ENCODE results near the gene SLTM.
"Not testable (repeated sequence)": the region's sequence is repeated elsewhere in the genome, so short reads cannot be mapped to it uniquely, and the experiment has no call there.

Gene SLTM

DNA sequence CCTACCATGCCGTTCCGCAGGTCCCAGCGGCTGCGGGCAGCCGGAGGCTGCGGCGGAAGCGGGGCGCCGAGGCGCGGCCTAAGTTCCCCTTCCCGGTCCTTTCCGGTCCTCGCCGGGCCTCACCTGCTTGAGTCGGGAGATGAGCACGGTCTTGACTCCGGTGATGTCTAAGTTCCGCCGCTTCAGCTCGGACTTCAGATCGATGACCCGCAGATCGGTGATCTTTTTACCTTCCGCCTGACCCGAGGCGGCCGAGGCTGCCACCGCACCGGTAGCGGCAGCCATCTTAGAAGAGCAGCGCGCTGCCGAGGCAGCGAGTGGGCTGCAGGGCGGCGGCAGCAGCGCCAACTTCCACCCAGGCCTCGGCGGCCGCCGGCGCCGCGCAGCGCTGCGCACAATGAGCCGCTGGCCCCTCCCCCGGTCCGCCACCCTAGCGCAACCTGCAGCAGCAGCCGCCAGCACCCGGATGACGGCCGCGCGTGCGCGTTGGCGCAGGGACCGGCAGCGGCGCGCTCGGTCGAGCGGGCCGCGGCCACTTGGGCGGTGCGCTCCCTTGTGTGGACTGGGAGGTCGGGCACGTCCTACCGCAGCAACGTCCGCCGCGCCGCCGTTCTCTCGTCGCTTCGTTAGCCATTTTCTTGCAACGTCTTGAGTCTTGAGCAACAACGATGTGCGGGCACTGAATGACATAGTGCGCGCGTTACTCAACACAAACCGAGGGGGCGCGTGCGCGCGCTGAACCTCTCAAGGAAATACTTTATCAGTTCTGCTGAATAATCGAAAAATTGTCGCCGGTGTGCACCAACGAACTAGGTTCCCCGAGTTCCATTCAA, at the start of gene SLTM:
Gene SLTM (minus strand): TSS at position 399 of the 833 bp plus-strand sequence. CDS start 114 bp downstream, at position 285.
- DNase-seq, result peak; percentile 52

DNA sequence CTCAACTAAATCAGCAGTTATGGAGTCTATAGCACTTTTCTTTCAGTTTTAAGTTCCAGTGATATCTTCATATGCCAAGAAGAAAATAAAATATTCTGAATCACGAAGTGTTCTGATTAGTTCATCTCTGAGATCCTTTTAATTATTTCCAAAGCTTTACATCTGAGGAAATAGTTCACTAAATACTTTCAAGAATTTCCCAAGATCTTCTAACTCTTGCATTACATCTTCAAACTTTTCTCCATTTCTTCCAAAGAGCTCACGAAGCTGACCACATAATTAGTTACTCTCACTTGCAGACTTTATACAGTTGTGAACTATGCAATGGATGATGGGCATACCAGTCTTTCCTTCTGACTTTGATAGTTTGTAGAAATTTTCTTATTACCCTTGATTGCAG, 49.8 kb upstream of the SLTM start:
- no peak for DNase-seq

DNA sequence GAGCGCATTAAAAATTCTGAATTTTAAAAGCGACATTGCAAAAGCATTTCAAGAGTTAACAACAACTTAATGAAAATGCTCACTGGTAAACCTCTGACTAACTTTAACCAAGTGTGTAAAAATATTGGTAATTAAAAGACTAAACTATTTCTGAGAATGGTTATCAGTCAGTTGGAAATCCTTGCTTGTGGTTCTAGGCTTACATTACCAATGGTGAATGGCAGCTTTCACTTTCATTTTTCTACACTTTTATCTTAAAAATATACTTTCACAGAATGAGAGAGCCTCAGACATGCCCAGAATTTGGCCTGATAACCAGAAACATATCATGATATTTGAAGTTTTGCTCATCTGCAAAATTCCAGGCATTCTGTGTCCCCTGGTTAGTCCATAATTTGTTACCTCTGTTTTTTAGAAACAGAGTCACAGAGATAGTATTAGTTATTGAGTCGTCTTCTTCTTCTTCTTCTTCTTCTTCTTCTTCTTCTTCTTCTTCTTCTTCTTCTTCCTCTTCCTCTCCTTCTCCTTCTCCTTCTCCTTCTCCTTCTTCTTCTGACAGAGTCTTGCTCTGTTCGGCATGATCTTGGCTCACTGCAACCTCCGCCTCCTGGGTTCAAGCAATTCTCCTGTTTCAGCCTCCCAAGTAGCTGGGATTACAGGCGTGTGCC, 48.5 kb upstream of the SLTM start:
- no peak for DNase-seq

DNA sequence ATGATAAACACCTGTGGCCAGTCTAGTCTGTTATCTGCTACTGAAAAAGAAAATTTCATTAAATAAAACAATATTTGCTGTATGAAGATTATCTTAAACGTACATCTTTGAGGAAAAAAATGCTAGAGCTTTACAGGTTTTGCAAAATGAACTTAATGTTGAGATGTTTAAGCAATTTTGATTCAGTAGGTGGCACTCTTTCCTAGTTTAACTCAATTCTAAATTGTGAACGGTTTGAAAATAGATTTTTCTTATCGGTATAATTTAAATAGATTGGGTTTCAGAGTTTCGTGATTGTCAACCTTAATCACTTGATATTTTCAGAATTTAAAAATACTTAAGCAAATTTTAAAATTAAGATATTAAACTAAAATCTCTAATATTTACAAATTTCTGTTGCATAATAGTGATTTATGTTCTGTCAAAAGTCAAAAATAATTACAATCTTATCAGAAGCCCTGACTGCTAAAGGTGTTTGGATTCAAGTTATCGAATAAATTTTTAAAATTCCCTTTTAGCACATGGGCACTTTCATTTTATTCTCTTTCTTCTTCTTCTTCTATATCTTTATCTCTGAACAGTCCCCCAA, 47.0 kb upstream of the SLTM start:
- DNase-seq, result no peak

DNA sequence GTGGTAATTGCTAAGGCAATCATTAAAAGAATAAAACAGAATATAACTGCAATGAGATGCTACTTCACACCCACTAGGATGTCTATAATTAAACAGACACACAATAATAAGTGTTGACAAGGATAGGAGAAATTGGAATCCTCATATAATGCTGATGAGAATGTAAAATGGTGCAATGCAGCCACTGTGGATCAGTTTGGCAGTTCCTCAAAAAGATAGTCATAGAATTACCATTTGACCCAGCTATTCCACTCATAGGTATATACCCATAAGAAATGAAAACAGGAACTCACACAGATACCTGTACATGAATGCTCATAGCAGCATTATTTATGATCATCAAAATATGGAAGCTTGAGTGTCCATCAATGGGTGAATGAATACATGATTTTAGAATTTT, 44.4 kb upstream of the SLTM start:
- DNase-seq, result no peak

DNA sequence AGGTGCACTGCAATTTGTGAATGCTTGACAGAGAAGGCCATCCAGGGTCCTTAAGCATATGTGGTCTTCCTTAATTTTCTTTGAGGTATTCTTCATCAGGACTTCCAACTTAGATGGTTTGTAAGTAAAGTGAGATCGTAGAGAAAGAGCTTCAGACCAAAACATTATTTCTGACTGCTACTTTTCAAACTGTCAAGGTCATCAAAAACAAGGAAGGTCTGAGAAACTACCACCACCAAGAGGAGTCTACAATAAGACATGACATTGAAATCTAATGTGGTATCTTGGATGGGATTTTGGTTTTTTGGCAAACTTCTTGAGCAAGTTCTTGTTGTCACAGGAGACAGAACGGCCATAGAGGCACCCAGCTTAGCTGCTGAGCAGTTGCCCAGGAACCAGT, 34.0 kb upstream of the SLTM start:
- no peak for DNase-seq

DNA sequence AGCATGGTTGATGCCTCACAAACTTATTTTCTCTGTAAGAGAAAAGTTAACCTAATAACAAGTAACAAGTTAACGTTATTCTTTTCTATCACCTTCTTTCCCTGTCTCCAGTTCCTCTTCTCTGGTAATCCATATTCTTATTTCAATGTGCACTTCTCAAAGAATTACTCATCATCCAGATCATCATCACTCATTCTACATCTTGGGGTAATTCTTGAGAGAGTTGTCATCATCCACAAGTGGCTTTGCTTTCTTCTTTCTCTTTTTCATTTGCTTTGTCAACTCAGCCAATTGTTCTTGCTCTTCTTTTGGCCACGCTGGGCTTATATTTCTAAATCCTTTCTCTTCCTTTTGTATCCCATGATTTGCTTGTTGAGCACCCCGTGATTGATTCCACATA, 33.2 kb upstream of the SLTM start:
- DNase-seq, result no peak

DNA sequence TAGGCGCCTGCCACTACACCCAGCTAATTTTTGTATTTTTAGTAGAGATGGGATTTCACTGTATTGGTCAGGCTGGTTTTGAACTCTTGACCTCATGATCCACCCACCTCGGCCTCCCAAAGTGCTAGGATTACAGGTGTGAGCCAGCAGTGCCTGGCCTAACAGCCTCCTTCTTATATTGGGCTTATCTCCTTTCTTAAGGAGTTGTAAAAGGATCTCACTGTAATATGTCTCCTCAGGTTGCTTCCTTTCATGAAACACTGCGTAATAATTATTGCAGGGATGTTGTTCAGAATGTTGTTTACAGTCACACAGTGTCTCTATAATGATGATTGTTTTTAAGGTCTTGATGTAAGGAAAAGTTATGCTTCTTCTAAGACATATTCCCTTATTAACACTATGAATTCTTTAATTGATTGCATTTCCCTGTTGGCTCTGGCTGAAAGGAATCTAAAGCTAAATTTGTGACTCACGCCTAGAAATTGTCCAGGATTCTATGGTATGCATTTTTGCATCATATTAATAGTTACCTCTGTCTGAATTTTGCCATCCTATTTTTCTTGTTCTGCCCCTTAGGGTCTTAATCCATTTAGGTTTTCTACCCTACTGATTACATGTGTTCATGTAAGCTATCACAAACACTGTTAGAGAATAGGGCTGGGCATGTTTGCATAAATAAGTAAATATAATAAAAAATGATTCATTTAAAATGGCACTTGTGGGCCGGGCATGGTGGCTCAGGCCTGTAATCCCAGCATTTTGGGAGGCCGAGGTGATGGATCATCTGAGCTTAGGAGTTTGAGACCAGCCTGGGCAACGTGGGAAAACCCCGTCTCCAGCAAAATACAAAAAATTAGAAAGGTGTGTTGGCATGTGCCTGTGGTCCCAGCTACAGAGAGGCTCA, 29.4 kb upstream of the SLTM start:
- no peak for DNase-seq

DNA sequence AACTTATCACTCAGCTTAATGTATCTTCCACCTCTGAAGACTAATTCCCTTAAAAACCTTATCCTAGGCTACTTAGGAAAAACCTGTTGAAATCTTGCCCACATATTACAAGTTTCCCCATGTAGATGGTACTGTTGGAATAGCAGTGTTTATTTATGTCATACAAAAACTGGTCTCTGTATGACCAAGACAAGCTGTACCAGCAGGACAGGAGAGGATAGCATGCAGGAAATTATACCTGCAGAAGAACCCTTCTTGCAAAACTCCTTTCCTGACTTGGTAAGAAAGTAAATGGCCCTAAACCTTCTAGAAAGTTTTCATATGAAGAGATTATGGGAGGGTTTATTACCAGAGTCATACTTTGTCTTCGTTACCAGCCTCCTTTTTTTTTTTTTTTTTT, 28.7 kb upstream of the SLTM start:
- DNase-seq, result no peak

DNA sequence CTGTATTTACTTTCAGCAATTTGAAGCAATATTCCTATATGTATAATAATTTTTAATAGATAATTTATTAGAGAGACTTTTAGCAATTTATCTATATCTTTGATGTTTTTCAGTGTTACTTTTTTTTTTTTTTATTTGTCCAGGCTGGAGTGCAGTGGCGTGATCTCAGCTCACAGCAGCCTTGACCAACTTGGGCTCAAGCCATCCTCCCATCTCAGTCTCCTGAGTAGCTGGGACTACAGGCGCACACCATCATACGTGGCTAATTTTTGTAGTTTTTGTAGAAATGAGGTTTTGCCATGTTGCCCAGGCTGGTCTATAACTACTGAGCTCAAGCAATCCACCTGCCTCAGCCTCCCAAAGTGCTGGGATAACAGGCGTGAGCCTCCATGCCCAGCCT, 25.3 kb upstream of the SLTM start:
- DNase-seq, result no peak

DNA sequence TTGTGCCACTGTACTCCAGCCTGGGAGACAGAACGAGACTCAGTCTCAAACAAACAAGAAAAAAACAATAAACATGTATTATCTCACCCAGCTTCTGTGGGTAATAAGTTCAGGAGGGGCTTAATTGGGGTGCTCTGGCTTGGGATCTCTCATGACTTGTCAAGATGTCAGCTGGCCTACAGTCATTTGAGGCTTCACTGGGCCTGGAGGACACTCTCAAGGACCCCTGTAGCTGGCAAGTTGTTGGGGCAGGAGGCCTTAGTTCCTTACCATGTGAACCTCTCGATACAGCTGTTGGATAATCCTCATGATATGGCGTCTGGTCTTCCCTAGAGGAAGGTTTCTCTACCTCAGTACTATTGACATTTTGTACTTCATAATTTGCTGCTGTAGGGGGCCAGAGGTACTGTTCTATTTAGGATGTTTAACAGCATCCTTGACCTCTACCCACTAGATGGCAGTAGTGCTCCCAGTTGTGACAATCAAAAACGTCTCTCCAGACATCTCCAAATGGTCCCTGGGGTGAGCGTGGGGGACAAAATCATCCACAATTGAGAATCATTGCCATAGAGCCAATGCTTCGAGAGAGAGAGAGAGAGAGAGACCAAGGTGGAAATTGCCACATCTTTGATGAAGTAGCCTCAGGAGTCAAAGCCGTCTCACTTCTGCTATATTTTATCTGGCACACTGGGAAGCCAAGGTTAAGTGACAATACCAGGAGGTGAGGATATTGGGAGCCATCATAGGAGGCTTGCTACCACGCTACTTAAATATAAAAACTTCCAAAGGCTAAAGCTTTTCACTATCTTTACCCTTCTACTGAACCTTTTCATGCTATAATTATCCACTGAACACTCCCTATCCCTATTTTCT, 23.9 kb upstream of the SLTM start:
- DNase-seq, result no peak

DNA sequence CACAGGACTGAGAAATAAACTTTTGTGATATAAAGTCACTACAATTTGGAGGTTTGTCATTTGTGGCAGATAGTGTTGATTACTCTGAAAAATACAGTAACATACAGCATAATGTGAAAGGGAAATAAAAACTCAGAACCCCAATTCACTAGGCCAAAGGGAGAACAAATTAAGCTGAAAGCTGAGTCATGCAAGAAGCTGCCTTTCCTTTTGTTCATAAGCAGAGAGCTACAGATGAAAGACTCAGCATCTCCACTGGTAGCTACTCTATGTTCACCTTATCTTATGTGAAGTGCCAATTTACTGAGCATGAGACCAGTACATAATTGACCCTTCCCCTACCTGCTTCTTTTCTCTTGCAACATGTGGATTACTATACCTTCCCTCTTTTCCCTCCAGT, 19.3 kb upstream of the SLTM start:
- no peak for DNase-seq

DNA sequence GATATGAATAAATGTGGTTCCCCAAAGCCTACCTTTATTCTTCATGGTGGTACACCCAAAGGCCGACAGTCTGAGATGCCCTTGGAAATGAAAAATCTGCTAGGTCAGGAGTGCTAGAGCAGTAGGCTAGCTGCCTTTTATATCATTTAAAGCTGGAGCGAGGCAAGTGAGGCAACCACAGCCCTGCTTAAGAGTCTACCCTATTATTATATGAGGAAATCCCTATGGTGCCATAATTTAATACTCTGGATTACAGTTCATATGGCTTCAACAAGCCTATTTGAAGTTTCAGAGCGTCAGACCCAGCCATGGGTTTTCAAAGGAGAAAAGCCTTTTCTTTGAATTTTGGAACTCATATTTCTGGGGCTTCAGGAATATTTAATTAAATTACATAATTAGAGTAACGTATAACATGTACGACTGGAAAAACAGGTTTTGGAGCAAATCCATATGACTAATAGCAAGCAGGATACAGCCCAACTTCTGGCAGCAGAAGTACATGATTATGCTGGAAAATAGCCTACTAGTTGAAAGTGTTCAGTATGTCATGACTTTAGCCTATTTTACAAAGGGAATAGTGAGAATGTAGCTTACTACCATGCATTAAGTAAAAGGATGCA, 18.0 kb upstream of the SLTM start:
- DNase-seq, result no peak

DNA sequence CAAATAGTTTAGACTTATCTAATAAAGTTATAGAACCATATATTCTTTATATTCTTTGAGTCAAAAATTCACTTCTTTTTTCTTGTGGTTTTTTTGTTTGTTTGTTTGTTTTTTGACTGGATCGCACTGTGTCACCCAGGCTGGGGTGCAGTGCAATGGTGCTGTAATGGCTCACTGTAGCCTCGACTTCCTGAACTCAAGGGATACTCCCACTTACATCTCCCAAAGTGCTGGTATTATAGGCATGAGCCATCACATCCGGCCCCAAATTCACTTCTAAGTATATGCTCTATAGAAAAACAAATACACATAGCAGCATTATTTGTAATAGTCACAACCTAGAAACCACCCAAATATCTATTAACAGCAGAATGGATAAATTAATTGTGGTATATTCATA, 13.7 kb upstream of the SLTM start:
- DNase-seq, result no peak

DNA sequence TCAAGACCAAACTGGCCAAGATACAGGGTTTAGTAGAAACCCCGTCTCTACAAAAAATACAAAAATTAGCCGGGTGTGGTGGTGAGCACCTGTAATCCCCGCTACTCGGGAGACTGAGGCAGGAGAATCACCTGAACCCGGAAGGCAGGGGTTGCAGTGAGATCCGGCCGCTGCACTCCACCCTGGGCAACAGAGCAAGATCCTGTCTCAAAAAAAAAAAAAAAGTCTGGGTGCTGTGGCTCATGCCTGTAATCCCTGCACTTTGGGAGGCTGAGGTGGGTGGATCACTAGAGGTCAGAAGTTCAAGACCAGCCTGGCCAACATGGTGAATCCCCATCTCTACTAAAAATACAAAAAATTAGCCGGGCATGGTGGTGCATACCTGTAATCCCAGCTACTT, 1.5 kb upstream of the SLTM start:
- not testable (repeated sequence) for DNase-seq

DNA sequence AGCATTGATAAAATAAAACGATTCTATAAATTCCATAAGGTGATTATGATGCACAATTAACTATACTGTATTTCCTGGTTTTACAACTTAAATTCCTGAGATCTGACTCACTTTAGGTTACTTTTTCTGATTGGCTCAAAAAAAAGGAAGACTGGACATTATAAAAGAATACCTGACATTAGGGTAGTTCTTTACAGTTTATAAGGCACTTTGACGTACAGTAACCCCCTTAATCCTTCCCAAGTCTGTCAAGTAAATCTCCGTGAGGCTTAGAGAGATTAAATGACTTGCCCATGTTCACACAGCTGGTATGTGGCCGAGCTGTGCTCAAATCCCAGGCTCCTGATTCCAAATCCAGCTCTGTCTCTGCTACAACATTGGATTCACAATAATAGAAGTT, 1.0 kb upstream of the SLTM start:
- no peak for DNase-seq

DNA sequence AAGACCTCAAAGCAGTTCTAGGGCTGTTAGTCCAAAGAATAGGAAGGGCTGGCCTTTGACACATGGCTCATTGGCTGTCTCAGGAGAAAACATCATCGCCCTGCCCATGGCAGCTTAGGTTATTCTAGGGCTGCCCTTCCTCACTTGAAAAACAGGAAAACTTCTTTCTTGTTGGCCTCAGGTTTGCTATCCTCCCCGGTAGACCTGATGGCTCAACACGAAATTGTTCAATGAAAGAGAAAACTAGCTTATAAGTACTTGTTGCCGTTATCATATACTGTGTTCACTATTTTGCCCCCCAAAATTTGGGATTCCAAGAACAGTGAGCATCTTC, 602 bp upstream of the SLTM start:
- no peak for DNase-seq

DNA sequence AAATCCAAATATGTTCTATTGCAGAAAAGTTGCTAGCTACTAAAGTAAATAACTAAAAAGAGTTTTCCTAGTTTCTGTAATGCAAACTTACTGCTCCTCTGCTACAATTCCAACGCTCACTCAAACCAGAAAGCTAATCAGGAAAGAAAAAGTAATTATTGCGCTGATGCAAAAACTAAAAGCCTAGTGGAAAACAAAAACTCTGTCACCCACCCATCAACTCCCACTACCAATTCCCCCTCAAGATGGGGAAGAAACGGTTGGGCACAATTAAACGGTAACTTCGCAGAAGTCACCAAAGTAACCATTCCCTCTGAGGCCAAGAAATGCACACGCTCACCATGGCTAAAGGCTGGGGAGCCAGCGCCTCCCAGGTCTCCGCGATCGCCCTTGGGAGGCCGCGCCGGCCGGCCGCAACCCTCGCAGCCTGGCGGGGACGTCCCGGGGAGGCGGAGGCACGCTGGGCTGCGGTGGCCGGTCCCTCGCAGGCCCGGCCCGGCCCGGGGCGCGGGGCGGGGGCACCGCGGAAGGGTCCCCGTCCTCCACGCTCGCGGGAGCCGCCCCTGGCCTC, 684 bp downstream of the SLTM start:
- no peak for DNase-seq

DNA sequence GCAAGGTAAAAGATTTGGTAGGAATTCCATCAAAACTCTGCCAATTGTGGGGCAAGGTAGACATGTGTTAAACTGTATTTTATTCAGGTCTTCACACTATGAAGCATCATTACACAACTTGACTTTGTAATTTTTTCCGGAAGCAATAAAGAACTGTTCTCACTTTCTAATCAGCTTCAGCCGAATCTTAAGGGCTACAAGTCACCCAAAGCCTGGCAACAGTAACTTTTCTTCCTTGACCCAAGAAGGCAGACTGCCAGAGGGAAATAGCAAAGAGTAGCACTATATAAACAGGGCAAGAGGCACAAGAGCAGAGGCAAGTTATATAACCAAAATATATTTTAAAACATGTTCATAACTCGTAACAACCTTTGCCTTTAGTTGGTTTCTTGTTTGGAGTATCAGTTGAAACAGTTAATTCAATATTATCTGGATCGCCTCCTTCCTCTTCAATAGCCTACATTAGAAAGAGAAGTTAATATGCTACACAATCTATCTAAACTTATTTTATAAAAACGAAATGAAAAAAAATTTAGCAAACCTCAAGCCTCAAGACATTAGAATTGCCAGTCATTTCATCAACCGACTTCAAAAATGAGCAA, 1.4 kb downstream of the SLTM start:
- no peak for DNase-seq

DNA sequence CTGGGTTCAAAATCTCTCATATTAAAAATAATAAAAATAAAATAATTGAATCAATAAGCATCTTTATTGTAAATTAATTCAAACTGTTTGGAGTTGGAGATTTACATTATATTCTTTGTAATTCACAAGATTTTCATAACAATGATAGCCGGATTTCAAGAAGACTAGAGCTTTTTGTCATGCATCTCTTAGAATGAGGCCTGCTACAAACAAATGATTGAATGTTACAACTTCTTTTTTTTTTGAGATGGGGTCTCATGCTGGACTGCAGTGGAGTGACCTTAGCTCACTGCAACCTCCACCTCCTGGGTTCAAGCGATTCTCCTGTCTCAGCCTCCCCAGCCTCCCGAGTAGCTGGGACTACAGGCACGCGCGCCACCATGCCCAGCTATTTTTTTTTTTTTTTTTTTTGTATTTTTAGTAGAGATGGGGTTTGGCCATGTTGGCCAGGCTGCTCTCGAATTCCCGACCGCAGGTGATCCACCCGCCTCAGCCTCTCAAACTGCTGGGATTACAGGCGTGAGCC, 3.5 kb downstream of the SLTM start:
- DNase-seq, result no peak

DNA sequence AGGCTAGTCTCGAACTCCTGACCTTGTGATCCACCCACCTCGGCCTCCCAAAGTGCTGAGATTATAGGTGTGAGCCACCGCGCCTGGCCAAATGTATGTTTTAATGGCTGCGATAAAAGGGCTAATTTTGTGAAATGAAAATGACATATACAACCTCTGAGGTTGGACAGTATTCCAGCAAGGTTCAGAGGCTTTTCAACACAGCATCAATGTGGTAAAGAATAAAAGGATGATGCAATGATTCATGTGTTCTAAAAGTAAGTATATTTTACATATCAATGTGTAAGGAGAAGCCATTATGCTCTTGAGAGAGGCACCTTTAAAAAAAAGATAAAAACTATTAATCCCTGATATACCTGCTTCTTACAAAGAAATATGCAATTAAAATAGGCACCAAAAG, 6.7 kb downstream of the SLTM start:
- no peak for DNase-seq

All from cortex of kidney (tissue), 1 donor.